Thymus (tissue), 11 donors: Measurements from ENCODE around the gene FCHO1. TPM values are rescaled to one million over a fixed set of nuclear protein-coding genes. Genes with fewer than 3 reads are reported as not detected.

Experiments used
- DNase-seq, 9 donors: peaks; one replicate each; pipeline ENCODE4 v3.0.0-alpha.2; 2013; ENCODE audit warnings: low spot score in 9 of 9, low read depth in 6 of 9, missing footprints in 1 of 9
- H3K27ac ChIP-seq, 2 donors: one replicate each; pipeline ENCODE4 v1.5.1; 2013; ENCODE audit warnings: control low read depth in 1 of 2, low read depth in 1 of 2, low read length in 1 of 2, mild to moderate bottlenecking in 1 of 2, moderate library complexity in 1 of 2
- H3K27me3 ChIP-seq, 2 donors: one replicate each; pipeline ENCODE4 v1.5.1; 2013; ENCODE audit warnings: low read length in 1 of 2; ENCODE audit not compliant: control insufficient read depth in 2 of 2, insufficient read depth in 1 of 2
- H3K36me3 ChIP-seq, 2 donors: one replicate each; pipeline ENCODE4 v1.5.1; 2013; ENCODE audit warnings: low read length in 1 of 2, mild to moderate bottlenecking in 1 of 2, moderate library complexity in 1 of 2; ENCODE audit not compliant: control insufficient read depth in 2 of 2, insufficient read depth in 2 of 2
- H3K4me1 ChIP-seq, 2 donors: one replicate each; pipeline ENCODE4 v1.5.1; 2013; ENCODE audit warnings: low read length in 2 of 2; ENCODE audit not compliant: control insufficient read depth in 2 of 2, insufficient read depth in 2 of 2
- H3K4me3 ChIP-seq, 2 donors: one replicate each; pipeline ENCODE4 v1.5.1; 2013; ENCODE audit warnings: low read length in 2 of 2, control low read depth in 1 of 2, mild to moderate bottlenecking in 1 of 2
- H3K9me3 ChIP-seq, 2 donors: one replicate each; pipeline ENCODE4 v1.5.1; 2013; ENCODE audit warnings: low read length in 1 of 2, mild to moderate bottlenecking in 1 of 2; ENCODE audit not compliant: control insufficient read depth in 2 of 2, insufficient read depth in 1 of 2
- WGBS: extraction: QIAGEN DNeasy Blood & Tissue Kit; methylation state at CpG from one replicate; pipeline ENCODE4 v1.1.7; 2013; 5-methylcytosine and 5-hydroxymethylcytosine counted together
- polyA plus RNA-seq: library from polyadenylated mRNA; stranded (reverse); fragments of 200-250 nt; gene quantifications from one replicate; pipeline ENCODE4 v1.2.3, GENCODE V29; 2013
- total RNA-seq: library from RNA; stranded (reverse); fragments of 120-200 nt; gene quantifications from one replicate; pipeline ENCODE4 v1.2.4, GENCODE V29; 2013
- donor health status: healthy.

The FCHO1 gene
- total and polyA plus RNA-seq, 2 donors = 16.4 to 28.2 TPM

GRCh38 chr19:17755443-17755890 lies 4.2 kb downstream of the FCHO1 start:
- H3K27me3 ChIP-seq = no peaks in the 10 kb centered on the region
- H3K4me1 ChIP-seq = peaks cover 23 to 49% of the 10 kb centered on the region in 2 donors
- WGBS = 97% methylated on average over 1 of the region's 1 CpG
- H3K36me3 ChIP-seq = peaks cover 11 to 22% of the 10 kb centered on the region in 2 donors
- no peak for DNase-seq
- peak overlapping the region; percentile 31 to 80 for H3K27ac ChIP-seq
- no peak overlapping the region for H3K4me3 ChIP-seq
- H3K9me3 ChIP-seq = no peaks in the 10 kb centered on the region

GRCh38 chr19:17755977-17756670 lies 4.8 kb downstream of the FCHO1 start:
- Histone ChIP-seq H3K27me3 (no peaks in the 10 kb centered on the region), H3K27ac (peak overlapping the region in 1 of 2 donors; percentile 80), H3K36me3 (peaks cover 15 to 26% of the 10 kb centered on the region in 2 donors), H3K4me3 (no peak overlapping the region), H3K9me3 (no peaks in the 10 kb centered on the region), H3K4me1 (peaks cover 20 to 42% of the 10 kb centered on the region in 2 donors)
- whole genome bisulfite sequencing = 82% methylated on average over 12 of the region's 12 CpGs
- DNase-seq = peak; percentile 78 to 96 (median 92)

- H3K27ac ChIP-seq = no peak overlapping the region
- H3K36me3 ChIP-seq = peaks cover 15 to 26% of the 10 kb centered on the region in 2 donors
- WGBS = 94% methylated on average over 9 of the region's 9 CpGs
- no peaks in the 10 kb centered on the region for H3K9me3 ChIP-seq
- DNase-seq = no peak
- H3K4me1 ChIP-seq = peaks cover 13 to 33% of the 10 kb centered on the region in 2 donors
- no peak overlapping the region for H3K4me3 ChIP-seq
- no peaks in the 10 kb centered on the region for H3K27me3 ChIP-seq
Observed at GRCh38 chr19:17757125-17757524, 5.8 kb downstream of the FCHO1 start.

- Histone ChIP-seq H3K27ac (no peak overlapping the region), H3K27me3 (no peaks in the 10 kb centered on the region), H3K36me3 (peaks cover 27 to 36% of the 10 kb centered on the region in 2 donors), H3K4me3 (no peak overlapping the region), H3K4me1 (peaks cover 10 to 27% of the 10 kb centered on the region in 2 donors), H3K9me3 (no peaks in the 10 kb centered on the region)
- DNase-seq = no peak
- WGBS = 96% methylated on average over 5 of the region's 5 CpGs
Observed at GRCh38 chr19:17758515-17758914, 7.2 kb downstream of the FCHO1 start.

- DNase-seq = no peak
- no peak overlapping the region for H3K27ac ChIP-seq
- no peaks in the 10 kb centered on the region for H3K9me3 ChIP-seq
- H3K27me3 ChIP-seq = no peaks in the 10 kb centered on the region
- 97% methylated on average over 4 of the region's 4 CpGs for WGBS
- H3K36me3 ChIP-seq = peaks cover 45 to 49% of the 10 kb centered on the region in 2 donors
- peaks cover 4 to 6% of the 10 kb centered on the region in 2 donors for H3K4me1 ChIP-seq
- H3K4me3 ChIP-seq = no peak overlapping the region
Observed at GRCh38 chr19:17761148-17761547, 9.9 kb downstream of the FCHO1 start.

- no peaks in the 10 kb centered on the region for H3K27me3 ChIP-seq
- no peak for DNase-seq
- 94% methylated on average over 17 of the region's 17 CpGs for whole genome bisulfite sequencing
- no peak overlapping the region for H3K27ac ChIP-seq
- no peaks in the 10 kb centered on the region for H3K9me3 ChIP-seq
- no peak overlapping the region for H3K4me3 ChIP-seq
- H3K36me3 ChIP-seq = peaks cover 51 to 57% of the 10 kb centered on the region in 2 donors
- H3K4me1 ChIP-seq = peaks cover 0 to 7% of the 10 kb centered on the region in 2 donors
Observed at GRCh38 chr19:17762505-17763229, 11.4 kb downstream of the FCHO1 start.

GRCh38 chr19:17764348-17764747 lies 13.1 kb downstream of the FCHO1 start:
- H3K36me3 ChIP-seq = peaks cover 58 to 63% of the 10 kb centered on the region in 2 donors
- no peak for DNase-seq
- H3K9me3 ChIP-seq = no peaks in the 10 kb centered on the region
- H3K4me3 ChIP-seq = no peak overlapping the region
- H3K27me3 ChIP-seq = no peaks in the 10 kb centered on the region
- WGBS = 96% methylated on average over 7 of the region's 7 CpGs
- H3K27ac ChIP-seq = no peak overlapping the region
- H3K4me1 ChIP-seq = peaks cover 0 to 7% of the 10 kb centered on the region in 2 donors

GRCh38 chr19:17765069-17765618 lies 13.9 kb downstream of the FCHO1 start:
- Histone ChIP-seq H3K36me3 (peaks cover 63 to 69% of the 10 kb centered on the region in 2 donors), H3K27me3 (no peaks in the 10 kb centered on the region), H3K9me3 (no peaks in the 10 kb centered on the region), H3K4me3 (no peak overlapping the region), H3K4me1 (peaks cover 0 to 7% of the 10 kb centered on the region in 2 donors), H3K27ac (no peak overlapping the region)
- no peak for DNase-seq
- WGBS = 82% methylated on average over 12 of the region's 12 CpGs
